K562 (cell line): ENCODE measurements around the gene CDC5L. TPM values are rescaled to one million over a fixed set of nuclear protein-coding genes. Genes with fewer than 3 reads are reported as not detected.

Source experiments
- CCNT2 ChIP-seq: IDR thresholded peaks from 2 replicates; pipeline ENCODE4 v1.6.1; 2011; ENCODE audit warnings: borderline replicate concordance, low read depth, mild to moderate bottlenecking, moderate library complexity, mixed read lengths, low read length; ENCODE audit not compliant: insufficient read length; ENCODE audit errors: extremely low read depth
- CTBP1 ChIP-seq: fragments of 450-650 bp; IDR thresholded peaks from 2 replicates; pipeline ENCODE4 v1.6.1; 2016; ENCODE audit warnings: borderline replicate concordance
- HLTF ChIP-seq: fragments of 450-650 bp; IDR thresholded peaks from 2 replicates; pipeline ENCODE4 v1.6.1; 2016
- KAT7 ChIP-seq: sonication (generic); formaldehyde crosslinking; IDR thresholded peaks from 2 replicates; pipeline ENCODE4 v1.8.0; 2022; ENCODE audit warnings: missing genetic modification reagents, mild to moderate bottlenecking, borderline replicate concordance
- KHSRP ChIP-seq: fragments of 450-650 bp; IDR thresholded peaks from 2 replicates; pipeline ENCODE4 v1.6.1; 2017
- KLF16 ChIP-seq: IDR thresholded peaks from 2 replicates; pipeline ENCODE4 v1.6.1; 2016; ENCODE audit warnings: antibody characterized with exemption
- NCOR1 ChIP-seq: fragments of 450-650 bp; IDR thresholded peaks from 2 replicates; pipeline ENCODE4 v1.6.1; 2016; ENCODE audit warnings: mild to moderate bottlenecking, moderate library complexity
- NR4A1 ChIP-seq, 2 experiments: fragments of 250-450 bp in 1 of 2; fragments of 450-650 bp in 1 of 2; sonication (Bioruptor Pico) in 1 of 2; IDR thresholded peaks; 2 replicates each; pipeline versions ENCODE4 v1.4.0 to v1.6.1; 2016 to 2020; ENCODE audit warnings: mild to moderate bottlenecking in 2 of 2, missing compliant biosample characterization in 1 of 2, missing genetic modification characterization in 1 of 2, moderate library complexity in 1 of 2
- PML ChIP-seq: IDR thresholded peaks from 2 replicates; pipeline ENCODE4 v1.6.1; 2012; ENCODE audit warnings: low read length, inconsistent platforms
- TOE1 ChIP-seq, 2 experiments: fragments of 450-650 bp in 1 of 2; sonication (generic) in 1 of 2; formaldehyde crosslinking in 1 of 2; IDR thresholded peaks; 2 replicates each; pipeline versions ENCODE4 v1.7.1 to v1.8.0; 2016 to 2022; ENCODE audit warnings: borderline replicate concordance in 2 of 2, mild to moderate bottlenecking in 2 of 2, antibody characterized with exemption in 1 of 2, inconsistent platforms in 1 of 2, low read depth in 1 of 2, missing genetic modification reagents in 1 of 2, moderate library complexity in 1 of 2
- ZKSCAN8 ChIP-seq: fragments of 200-800 bp; sonication (Bioruptor generic); IDR thresholded peaks from 2 replicates; pipeline ENCODE4 v1.6.1; 2016; ENCODE audit warnings: missing genetic modification characterization, missing compliant biosample characterization
- ZNF212 ChIP-seq: fragments of 450-650 bp; formaldehyde crosslinking; IDR thresholded peaks from 2 replicates; pipeline ENCODE4 v1.4.0; 2020; ENCODE audit warnings: mild to moderate bottlenecking
- ZNF23 ChIP-seq: fragments of 250-450 bp; sonication (Bioruptor Pico); IDR thresholded peaks from 2 replicates; pipeline ENCODE4 v1.4.0; 2020; ENCODE audit warnings: mild to moderate bottlenecking
- ZNF592 ChIP-seq: fragments of 450-650 bp; IDR thresholded peaks from 2 replicates; pipeline ENCODE4 v1.6.1; 2017; ENCODE audit warnings: antibody characterized with exemption, mild to moderate bottlenecking
- ZNF609 ChIP-seq: sonication (generic); formaldehyde crosslinking; IDR thresholded peaks from 2 replicates; pipeline ENCODE4 v1.8.1; 2023; ENCODE audit warnings: missing genetic modification reagents, mild to moderate bottlenecking, borderline replicate concordance
- polyA plus RNA-seq, 8 experiments: library from polyadenylated mRNA; depleted of rRNA in 4 of 8; stranded (reverse) in 5 of 8; unstranded in 3 of 8; fragments of >200 nt; fragmentation: Nextera tagmentation in 2 of 8; fragmentation: Illumina TruSeq in 1 of 8; extraction: Ambion mirVana in 2 of 8; extraction: Trizol in 1 of 8; gene quantifications; 2 replicates each; pipeline versions ENCODE4 v1.2.1 to v1.2.3, GENCODE V29; 2011 to 2014; ENCODE audit warnings: inconsistent platforms in 1 of 8, missing spikeins in 1 of 8
- total RNA-seq, 7 experiments: library from RNA; depleted of rRNA in 6 of 7; stranded (reverse); fragments of >200 nt in 6 of 7; fragmentation: Illumina TruSeq in 2 of 7; extraction: Trizol in 2 of 7; gene quantifications; 2 replicates each; pipeline versions ENCODE4 v1.2.1 to v1.2.3, GENCODE V29; 2011 to 2021; ENCODE audit warnings: low replicate concordance in 1 of 7
- TF ChIP-seq, protein P1 (sequence below): fragments of 450-650 bp; IDR thresholded peaks from 2 replicates; pipeline ENCODE4 v1.6.1; 2014; ENCODE audit warnings: low read depth, mild to moderate bottlenecking, moderate library complexity, borderline replicate concordance

Gene CDC5L
- total and polyA plus RNA-seq, 9 of the 15 experiments (the other 6 are each of a cell fraction or from before 2014, with no cell fraction given): 22.3 to 44.2 (median 30.8) TPM

- TF ChIP-seq ZNF609: peak; percentile 83; the same call in 1 of the 2 replicates
- peak; percentile 77 for TF ChIP-seq ZNF592
- peak; percentile 77; the same call in 1 of the 2 replicates for TF ChIP-seq HLTF
- TF ChIP-seq KHSRP: no peak
- peak; percentile 94 for TF ChIP-seq KLF16
- peak; percentile 94 for TF ChIP-seq CTBP1
- TF ChIP-seq ZNF212: no peak
- TF ChIP-seq PML: peak; percentile 95
- no peak for TF ChIP-seq NR4A1 (CRISPR knock-in tag; IDR thresholded peaks at IDR 0.05)
- TF ChIP-seq NR4A1 (tag; IDR thresholded peaks at IDR 0.05): peak; percentile 51; the same call in 1 of the 2 replicates
- peak; percentile 46; the same call in 1 of the 2 replicates for TF ChIP-seq TOE1 (IDR thresholded peaks at IDR 0.05; ENCODE audit: borderline replicate concordance)
- 0 out of 2 replicates have a peak, but pooled peaks have one; percentile 42 for TF ChIP-seq TOE1 (CRISPR knock-in tag; IDR thresholded peaks at IDR 0.05; ENCODE audit: borderline replicate concordance, low read depth)
- TF ChIP-seq, protein P1, sequence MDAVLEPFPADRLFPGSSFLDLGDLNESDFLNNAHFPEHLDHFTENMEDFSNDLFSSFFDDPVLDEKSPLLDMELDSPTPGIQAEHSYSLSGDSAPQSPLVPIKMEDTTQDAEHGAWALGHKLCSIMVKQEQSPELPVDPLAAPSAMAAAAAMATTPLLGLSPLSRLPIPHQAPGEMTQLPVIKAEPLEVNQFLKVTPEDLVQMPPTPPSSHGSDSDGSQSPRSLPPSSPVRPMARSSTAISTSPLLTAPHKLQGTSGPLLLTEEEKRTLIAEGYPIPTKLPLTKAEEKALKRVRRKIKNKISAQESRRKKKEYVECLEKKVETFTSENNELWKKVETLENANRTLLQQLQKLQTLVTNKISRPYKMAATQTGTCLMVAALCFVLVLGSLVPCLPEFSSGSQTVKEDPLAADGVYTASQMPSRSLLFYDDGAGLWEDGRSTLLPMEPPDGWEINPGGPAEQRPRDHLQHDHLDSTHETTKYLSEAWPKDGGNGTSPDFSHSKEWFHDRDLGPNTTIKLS: peak; percentile 49; the same call in 1 of the 2 replicates
- no peak for TF ChIP-seq KAT7 (CRISPR knock-in tag)
- peak; percentile 97 for TF ChIP-seq NCOR1
- TF ChIP-seq CCNT2: peak; percentile 92
- no peak for TF ChIP-seq ZNF23 (CRISPR knock-in tag)
- 0 out of 2 replicates have a peak, but pooled peaks have one; percentile 67 for TF ChIP-seq ZKSCAN8 (CRISPR knock-in tag)
Observed at GRCh38 chr6:44471271-44471981, 83.9 kb downstream of the CDC5L start (continued).
